Urinary bladder (tissue), 4 donors: Measurements from ENCODE around the gene TMEM62. TPM values are rescaled to one million over a fixed set of nuclear protein-coding genes. Genes with fewer than 3 reads are reported as not detected.
"Not testable (repeated sequence)": the region's sequence is repeated elsewhere in the genome, so short reads cannot be mapped to it uniquely, and the experiment has no call there.

ENCODE experiments used
- DNase-seq: peaks from one replicate; pipeline ENCODE4 v3.0.0-alpha.2; 2015; ENCODE audit errors: extremely low spot score
- H3K27ac ChIP-seq: one replicate; pipeline ENCODE4 v1.5.1; 2013; ENCODE audit warnings: low read depth, mild to moderate bottlenecking, moderate library complexity
- H3K36me3 ChIP-seq: one replicate; pipeline ENCODE4 v1.6.1; 2013; ENCODE audit warnings: mild to moderate bottlenecking, moderate library complexity; ENCODE audit not compliant: insufficient read depth
- H3K4me1 ChIP-seq: one replicate; pipeline ENCODE4 v1.6.1; 2013; ENCODE audit warnings: mild to moderate bottlenecking, moderate library complexity; ENCODE audit not compliant: insufficient read depth
- H3K4me3 ChIP-seq: one replicate; pipeline ENCODE4 v1.5.1; 2013; ENCODE audit warnings: low read depth, low read length
- WGBS: extraction: QIAGEN DNeasy Blood & Tissue Kit; methylation state at CpG from one replicate; pipeline ENCODE4 v1.1.7; 2013; 5-methylcytosine and 5-hydroxymethylcytosine counted together
- polyA plus RNA-seq: library from polyadenylated mRNA; stranded (reverse); fragments of 200-250 nt; gene quantifications from one replicate; pipeline ENCODE4 v1.2.3, GENCODE V29; 2013
- total RNA-seq: library from RNA; depleted of rRNA; stranded (reverse); fragments of >200 nt; gene quantifications from one replicate; pipeline ENCODE4 v1.2.3, GENCODE V29; 2014
- donor health status: healthy with polysubstance abuse.
- donor health status: healthy.

TMEM62 gene
- total and polyA plus RNA-seq, 2 donors = 12.7 to 22.6 TPM

GRCh38 chr15:43104426-43104825 is 29.0 kb upstream of the TMEM62 start:
- no peak overlapping the region for H3K27ac ChIP-seq
- 65% methylated on average over 5 of the region's 5 CpGs for WGBS
- H3K4me3 ChIP-seq = no peak overlapping the region
- no peaks in the 10 kb centered on the region for H3K36me3 ChIP-seq
- no peaks in the 10 kb centered on the region for H3K4me1 ChIP-seq
- DNase-seq = no peak

GRCh38 chr15:43105077-43105736 is 28.2 kb upstream of the TMEM62 start:
- H3K36me3 ChIP-seq = no peaks in the 10 kb centered on the region
- 9% methylated on average over 11 of the region's 11 CpGs for WGBS

DNA sequence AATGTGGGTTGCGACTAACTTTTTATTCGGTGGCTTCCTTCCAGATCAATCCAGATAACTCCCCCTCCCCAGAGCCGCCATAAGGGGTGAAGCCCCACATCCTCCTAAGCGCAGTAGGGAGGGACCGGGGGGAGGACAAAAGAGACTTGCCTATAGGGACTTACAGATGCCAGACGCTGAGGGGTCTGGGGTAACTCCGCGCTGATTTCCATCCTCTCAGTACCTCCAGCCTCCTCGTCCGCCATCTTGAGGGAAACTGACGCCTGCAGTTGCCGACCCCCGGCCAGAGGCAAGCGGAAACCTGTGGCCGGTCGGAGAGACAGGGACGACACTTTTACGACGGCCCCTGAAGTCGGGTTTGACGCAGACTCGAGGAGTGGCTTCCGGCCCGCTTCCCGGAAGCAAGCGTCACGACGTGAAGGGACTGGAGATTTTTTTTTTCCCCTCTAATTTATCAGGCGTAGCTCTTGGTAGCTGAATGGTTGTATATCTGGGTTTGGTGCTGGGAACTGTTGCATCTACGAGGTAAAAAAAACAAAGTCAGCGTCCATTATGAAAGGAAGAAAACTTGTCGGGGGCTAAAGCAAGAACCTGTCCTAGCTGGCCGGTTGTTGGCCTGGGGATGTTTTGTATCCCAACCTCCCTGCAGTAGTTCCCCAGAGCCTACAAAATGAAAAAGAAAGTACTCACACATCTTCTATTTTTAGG is 27.5 kb upstream of the TMEM62 start, which contains the start of gene UBR1:
TSS of gene UBR1 (minus strand) at position 261 of the 708 bp plus-strand sequence. CDS start at position 245, 16 bp downstream.
- peak within 1 kb of the TSS; percentile 78 for H3K27ac ChIP-seq
- under 1% methylated on average over 33 of the region's 33 CpGs for WGBS
- no peaks in the 10 kb centered on the region for H3K4me1 ChIP-seq
- DNase-seq = peak; percentile 88
- no peaks in the 10 kb centered on the region for H3K36me3 ChIP-seq
- H3K4me3 ChIP-seq = peak within 1 kb of the TSS; percentile 91

More at GRCh38 chr15:43105077-43105736, 28.2 kb upstream of the TMEM62 start:
- no peaks in the 10 kb centered on the region for H3K4me1 ChIP-seq
- DNase-seq = no peak
- peak overlapping the region; percentile 91 for H3K4me3 ChIP-seq
- H3K27ac ChIP-seq = peak overlapping the region; percentile 78

GRCh38 chr15:43106486-43106829 is 26.9 kb upstream of the TMEM62 start:
- Histone ChIP-seq H3K4me1 (no peaks in the 10 kb centered on the region), H3K4me3 (peak overlapping the region; percentile 91), H3K36me3 (no peaks in the 10 kb centered on the region), H3K27ac (peak overlapping the region; percentile 70)
- no peak for DNase-seq
- WGBS = 20% methylated on average over 7 of the region's 7 CpGs

- Histone ChIP-seq H3K36me3 (no peaks in the 10 kb centered on the region), H3K4me1 (no peaks in the 10 kb centered on the region), H3K4me3 (no peak overlapping the region), H3K27ac (no peak overlapping the region)
- DNase-seq = no peak
- WGBS = 91% methylated on average over 1 of the region's 1 CpG
Measured at GRCh38 chr15:43107751-43108150, 25.6 kb upstream of the TMEM62 start.

- Histone ChIP-seq H3K27ac (no peak overlapping the region), H3K4me1 (no peaks in the 10 kb centered on the region), H3K4me3 (no peak overlapping the region), H3K36me3 (no peaks in the 10 kb centered on the region)
- no peak for DNase-seq
- WGBS = 66% methylated on average over 3 of the region's 3 CpGs
Measured at GRCh38 chr15:43111354-43111753, 22.0 kb upstream of the TMEM62 start.

DNA sequence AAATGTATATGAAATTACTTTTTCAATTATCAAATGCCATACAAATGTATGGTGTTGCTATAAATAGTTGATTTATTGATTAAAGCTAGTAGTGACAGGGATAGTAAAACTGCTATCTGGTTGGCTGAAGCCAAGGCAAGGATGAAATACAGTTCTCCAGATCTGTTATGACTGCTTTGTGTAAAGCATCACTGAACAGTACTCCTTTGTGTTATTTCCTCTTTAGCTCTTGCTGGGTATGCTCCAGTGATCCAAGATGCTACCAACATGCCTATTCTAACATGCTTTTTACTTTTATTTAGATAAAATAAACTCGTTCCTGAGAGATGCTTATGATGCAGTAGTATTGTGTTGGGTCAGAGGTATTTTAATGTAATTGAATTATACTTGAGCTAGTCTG is 15.1 kb upstream of the TMEM62 start:
- Histone ChIP-seq H3K4me1 (no peaks in the 10 kb centered on the region), H3K27ac (no peak overlapping the region), H3K4me3 (no peak overlapping the region), H3K36me3 (no peaks in the 10 kb centered on the region)
- no peak for DNase-seq
- 31% methylated on average over 1 of the region's 1 CpG for WGBS

DNA sequence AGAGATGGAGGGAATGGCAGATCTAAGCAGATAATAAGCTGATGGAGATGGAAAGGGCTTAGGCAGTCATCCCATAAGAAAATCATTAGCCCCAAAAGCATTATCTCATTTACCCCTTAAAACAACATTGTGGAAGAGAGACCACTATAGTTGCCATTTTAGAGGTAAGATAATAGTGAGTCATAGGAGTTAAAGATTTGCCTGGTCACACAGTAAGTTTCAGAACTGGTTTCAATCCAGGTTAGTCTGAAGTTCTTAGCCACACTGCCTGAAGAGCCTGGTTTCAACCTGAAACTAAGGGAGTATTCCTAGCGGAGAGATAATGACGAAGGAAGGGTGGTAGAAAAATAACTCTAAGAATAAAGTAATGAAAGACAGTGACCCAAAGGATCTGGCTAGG is 14.6 kb upstream of the TMEM62 start:
- Histone ChIP-seq H3K4me1 (no peaks in the 10 kb centered on the region), H3K27ac (no peak overlapping the region), H3K4me3 (no peak overlapping the region), H3K36me3 (no peaks in the 10 kb centered on the region)
- WGBS = 86% methylated on average over 2 of the region's 2 CpGs
- no peak for DNase-seq

GRCh38 chr15:43121863-43122262 is 11.5 kb upstream of the TMEM62 start:
- H3K4me1 ChIP-seq = no peaks in the 10 kb centered on the region
- no peak for DNase-seq
- H3K27ac ChIP-seq = no peak overlapping the region
- H3K4me3 ChIP-seq = no peak overlapping the region
- H3K36me3 ChIP-seq = no peaks in the 10 kb centered on the region
- WGBS = 72% methylated on average over 2 of the region's 2 CpGs

GRCh38 chr15:43125100-43125661 is 8.2 kb upstream of the TMEM62 start:
- 80% methylated on average over 3 of the region's 3 CpGs for WGBS
- H3K4me1 ChIP-seq = no peaks in the 10 kb centered on the region
- H3K4me3 ChIP-seq = no peak overlapping the region
- DNase-seq = no peak
- H3K27ac ChIP-seq = no peak overlapping the region
- H3K36me3 ChIP-seq = no peaks in the 10 kb centered on the region

- 89% methylated on average over 6 of the region's 6 CpGs for WGBS
- no peak for DNase-seq
- no peak overlapping the region for H3K27ac ChIP-seq
- no peak overlapping the region for H3K4me3 ChIP-seq
- no peaks in the 10 kb centered on the region for H3K36me3 ChIP-seq
- no peaks in the 10 kb centered on the region for H3K4me1 ChIP-seq
Measured at GRCh38 chr15:43126356-43126755, 7.0 kb upstream of the TMEM62 start.

DNA sequence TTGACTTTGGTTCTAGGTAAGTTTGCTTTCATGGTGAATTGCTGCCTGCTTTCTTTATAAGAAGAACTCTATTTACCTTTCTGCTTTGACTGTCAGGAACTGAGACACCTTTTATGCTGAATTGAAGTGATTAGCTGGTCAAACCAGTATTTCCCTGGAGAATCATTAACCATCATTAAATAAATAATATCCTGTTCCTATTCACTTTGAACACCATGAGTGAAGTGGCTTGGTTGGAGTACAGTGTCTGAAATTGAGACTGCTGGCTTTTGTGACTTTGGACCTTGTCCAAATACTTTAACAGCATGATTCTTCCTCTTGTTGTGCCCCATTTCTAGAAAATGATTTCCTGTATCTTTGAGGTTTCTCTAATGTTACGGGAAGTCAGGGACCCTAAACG is 5.6 kb upstream of the TMEM62 start:
- Histone ChIP-seq H3K36me3 (no peaks in the 10 kb centered on the region), H3K4me1 (no peaks in the 10 kb centered on the region), H3K4me3 (no peak overlapping the region), H3K27ac (no peak overlapping the region)
- peak; percentile 78 for DNase-seq
- WGBS = 71% methylated on average over 2 of the region's 2 CpGs

DNA sequence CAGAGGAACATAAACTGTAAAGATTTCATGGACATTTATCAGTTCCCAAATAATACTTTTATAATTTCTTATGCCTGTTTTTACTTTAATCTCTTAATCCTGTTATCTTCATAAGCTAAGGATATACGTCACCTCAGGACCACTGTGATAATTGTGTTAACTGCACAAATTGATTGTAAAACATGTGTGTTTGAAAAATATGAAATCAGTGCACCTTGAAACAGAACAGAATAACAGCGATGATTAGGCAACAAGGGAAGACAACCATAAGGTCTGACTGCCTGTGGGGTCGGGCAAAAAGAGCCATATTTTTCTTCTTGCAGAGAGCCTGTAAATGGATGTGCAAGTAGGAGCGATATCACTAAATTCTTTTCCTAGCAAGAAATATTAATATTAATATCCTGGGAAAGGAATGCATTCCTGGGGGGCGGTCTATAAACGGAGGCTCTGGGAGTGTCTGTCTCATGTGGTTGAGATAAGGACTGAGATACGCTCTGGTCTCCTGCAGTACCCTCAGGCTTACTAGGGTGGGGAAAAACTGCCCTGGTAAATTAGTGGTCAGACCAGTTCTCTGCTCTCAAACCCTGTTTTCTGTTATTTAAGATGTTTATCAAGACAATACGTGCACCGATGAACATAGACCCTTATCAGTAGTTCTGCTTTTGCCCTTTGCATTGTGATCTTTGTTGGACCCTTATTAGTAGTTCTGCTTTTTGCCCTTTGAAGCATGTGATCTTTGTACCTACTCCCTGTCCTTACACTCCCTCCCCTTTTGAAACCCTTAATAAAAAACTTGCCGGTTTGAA is 5.0 kb upstream of the TMEM62 start:
- H3K36me3 ChIP-seq, H3K4me1 ChIP-seq, DNase-seq, H3K4me3 ChIP-seq, H3K27ac ChIP-seq: not testable (repeated sequence)
- 71% methylated on average over 10 of the region's 10 CpGs for WGBS
